Measurements from ENCODE around the gene ATXN7L1.

ATXN7L1 gene

GRCh38 chr7:105639667-105640493 lies 236.5 kb downstream of the ATXN7L1 start:
- DNase-seq = no peak

DNA sequence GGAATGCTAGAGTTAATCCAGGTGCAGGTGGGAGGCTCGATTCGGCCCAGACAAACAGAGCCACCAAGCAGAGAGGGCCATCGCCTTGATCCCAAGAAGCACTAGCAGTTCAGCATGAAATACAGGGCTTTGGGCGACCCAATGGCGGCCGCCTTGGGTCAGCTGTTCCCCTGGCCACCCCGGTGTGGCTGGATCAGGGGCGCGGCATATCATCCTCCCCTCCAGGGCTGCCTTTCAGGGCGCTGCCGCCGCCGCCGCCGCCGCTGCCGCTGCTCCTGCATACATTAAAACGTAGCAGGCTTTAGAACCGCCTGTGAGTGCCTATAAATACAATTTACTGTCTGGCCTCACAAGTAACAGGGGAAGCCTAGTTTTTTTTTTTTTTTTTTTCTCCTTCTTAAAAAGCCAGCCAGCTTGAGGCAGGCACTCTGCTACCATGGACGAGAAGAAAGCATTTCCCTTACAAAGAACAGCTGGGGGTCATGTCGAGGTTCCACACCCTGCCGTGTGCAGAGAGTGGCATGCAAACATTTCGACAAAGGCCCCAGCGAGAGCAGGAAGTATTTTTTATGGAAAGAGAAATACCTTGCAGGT lies 237.4 kb downstream of the ATXN7L1 start:
- DNase-seq = no peak

DNA sequence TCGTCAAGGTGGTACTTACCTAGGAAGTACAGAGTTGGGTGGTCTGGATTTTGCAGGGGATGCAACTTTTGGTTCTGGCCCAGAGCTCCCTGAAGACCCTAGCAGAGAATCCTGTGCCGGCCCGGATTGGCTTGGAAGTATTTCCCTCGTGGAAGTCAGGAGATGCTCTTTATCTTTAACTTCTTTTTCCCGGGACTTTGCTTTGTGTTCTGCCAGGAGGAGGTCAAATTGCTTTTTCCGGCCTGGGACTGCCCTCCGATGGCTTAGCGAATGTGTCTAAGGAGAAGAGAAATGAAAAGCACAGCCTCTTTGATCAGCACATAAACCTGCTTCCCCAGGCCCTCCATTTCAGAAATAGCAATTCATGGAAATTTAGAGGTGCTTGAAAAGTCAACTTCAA lies 238.1 kb downstream of the ATXN7L1 start:
- no peak for DNase-seq

DNA sequence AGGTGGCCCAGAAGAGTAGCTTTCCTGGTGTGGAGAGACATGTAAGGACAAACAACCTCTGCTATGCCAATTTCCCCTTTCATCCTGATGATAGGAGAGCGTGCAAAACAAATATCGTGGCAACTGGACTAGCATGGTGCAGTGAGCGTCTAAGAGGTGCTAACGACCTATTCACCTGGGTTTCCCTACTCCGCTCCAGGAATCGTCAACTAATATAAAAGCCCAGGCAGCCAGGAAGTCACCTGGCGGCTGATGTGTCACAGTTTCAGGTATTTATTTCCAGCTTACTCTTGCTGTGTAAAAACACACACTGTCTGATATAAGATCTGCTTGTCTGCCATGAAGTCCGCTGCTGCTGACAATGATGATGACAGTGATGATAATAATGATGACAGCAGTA lies 238.6 kb downstream of the ATXN7L1 start:
- DNase-seq = no peak

- no peak for DNase-seq
These were observed 239.4 kb downstream of the ATXN7L1 start for GRCh38 chr7:105636982-105637381.

DNA sequence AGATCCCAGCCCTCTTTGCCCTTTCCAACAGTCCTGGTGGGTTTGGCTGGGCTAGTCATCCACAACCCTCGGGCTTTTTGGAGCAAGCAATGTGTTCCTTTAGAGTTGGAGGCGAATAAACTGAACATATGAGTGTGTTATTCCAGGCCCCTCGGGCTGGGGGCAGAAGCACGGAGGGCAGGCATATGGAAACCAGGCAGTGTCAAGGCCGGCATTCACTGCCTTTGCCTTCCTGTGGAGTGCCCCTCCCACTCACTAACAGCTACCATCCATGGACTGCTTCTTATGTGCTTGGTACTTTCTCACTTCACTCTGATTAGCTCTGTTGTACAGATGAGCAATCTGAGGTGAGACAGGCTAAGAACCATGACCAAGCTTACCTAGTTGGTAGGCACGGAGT lies 241.2 kb downstream of the ATXN7L1 start:
- DNase-seq = no peak

- DNase-seq = no peak
These were observed 250.4 kb downstream of the ATXN7L1 start for GRCh38 chr7:105625986-105626385.

GRCh38 chr7:105623906-105624305 lies 252.5 kb downstream of the ATXN7L1 start:
- DNase-seq = no peak

GRCh38 chr7:105623378-105623777 lies 253.0 kb downstream of the ATXN7L1 start:
- no peak for DNase-seq

GRCh38 chr7:105622106-105622731 lies 254.2 kb downstream of the ATXN7L1 start:
- no peak for DNase-seq

GRCh38 chr7:105621617-105622016 lies 254.8 kb downstream of the ATXN7L1 start:
- peak; percentile 47 to 84 for DNase-seq

DNA sequence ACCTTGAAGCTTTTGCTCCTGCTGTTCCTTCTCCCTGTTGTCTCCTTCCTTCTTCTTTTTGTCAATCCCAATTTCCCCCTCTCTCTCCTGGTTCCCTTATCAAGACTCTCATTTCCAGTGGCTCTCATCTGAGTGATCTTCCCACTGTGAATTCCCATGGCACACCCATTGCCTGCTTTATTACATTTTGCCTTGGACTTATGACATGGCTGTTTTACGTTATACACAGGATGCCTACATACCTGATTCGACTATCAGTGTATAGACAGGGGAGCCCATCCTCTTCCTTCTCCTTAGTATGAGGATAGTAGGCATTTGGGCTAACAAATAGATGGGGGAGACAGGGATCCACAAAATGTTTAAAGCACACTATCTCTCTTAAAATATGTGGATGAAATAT lies 255.2 kb downstream of the ATXN7L1 start:
- DNase-seq = no peak

GRCh38 chr7:105619590-105619989 lies 256.8 kb downstream of the ATXN7L1 start:
- no peak for DNase-seq

GRCh38 chr7:105618016-105618296 lies 258.4 kb downstream of the ATXN7L1 start:
- DNase-seq = no peak

- DNase-seq = no peak
These were observed 259.0 kb downstream of the ATXN7L1 start for GRCh38 chr7:105617280-105618015.

- DNase-seq = no peak
These were observed 262.0 kb downstream of the ATXN7L1 start for GRCh38 chr7:105614341-105614840.

GRCh38 chr7:105613611-105614330 lies 262.6 kb downstream of the ATXN7L1 start:
- DNase-seq = no peak

DNA sequence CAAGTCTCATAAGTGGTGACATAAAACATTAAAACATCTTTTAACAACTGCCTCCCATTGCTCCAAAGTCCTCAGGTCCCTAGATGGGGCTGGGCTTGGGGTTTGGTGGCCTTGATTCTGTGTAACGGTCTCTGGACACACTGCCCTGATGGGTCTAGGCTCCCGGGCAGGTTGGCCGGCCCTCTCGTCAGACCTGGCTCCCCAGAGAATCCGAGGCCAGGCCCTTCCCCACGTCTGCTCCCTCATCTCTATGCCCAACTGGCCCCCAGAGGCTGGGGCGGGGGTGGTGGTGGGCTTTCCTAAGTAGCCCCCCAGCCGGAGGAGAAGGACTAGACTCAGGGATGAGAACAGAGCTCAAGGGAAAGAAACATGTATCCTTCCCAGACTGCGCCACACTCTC lies 263.6 kb downstream of the ATXN7L1 start:
- DNase-seq = no peak

- no peak for DNase-seq
These were observed 264.3 kb downstream of the ATXN7L1 start for GRCh38 chr7:105611856-105612775.

GRCh38 chr7:105610165-105610930 lies 266.1 kb downstream of the ATXN7L1 start:
- DNase-seq = no peak

All from cerebellar nuclear complex (tissue), 1 donor.